ENCODE results near the gene CENPS.
"Not testable (repeated sequence)": the region's sequence is repeated elsewhere in the genome, so short reads cannot be mapped to it uniquely, and the experiment has no call there.

Gene CENPS

DNA sequence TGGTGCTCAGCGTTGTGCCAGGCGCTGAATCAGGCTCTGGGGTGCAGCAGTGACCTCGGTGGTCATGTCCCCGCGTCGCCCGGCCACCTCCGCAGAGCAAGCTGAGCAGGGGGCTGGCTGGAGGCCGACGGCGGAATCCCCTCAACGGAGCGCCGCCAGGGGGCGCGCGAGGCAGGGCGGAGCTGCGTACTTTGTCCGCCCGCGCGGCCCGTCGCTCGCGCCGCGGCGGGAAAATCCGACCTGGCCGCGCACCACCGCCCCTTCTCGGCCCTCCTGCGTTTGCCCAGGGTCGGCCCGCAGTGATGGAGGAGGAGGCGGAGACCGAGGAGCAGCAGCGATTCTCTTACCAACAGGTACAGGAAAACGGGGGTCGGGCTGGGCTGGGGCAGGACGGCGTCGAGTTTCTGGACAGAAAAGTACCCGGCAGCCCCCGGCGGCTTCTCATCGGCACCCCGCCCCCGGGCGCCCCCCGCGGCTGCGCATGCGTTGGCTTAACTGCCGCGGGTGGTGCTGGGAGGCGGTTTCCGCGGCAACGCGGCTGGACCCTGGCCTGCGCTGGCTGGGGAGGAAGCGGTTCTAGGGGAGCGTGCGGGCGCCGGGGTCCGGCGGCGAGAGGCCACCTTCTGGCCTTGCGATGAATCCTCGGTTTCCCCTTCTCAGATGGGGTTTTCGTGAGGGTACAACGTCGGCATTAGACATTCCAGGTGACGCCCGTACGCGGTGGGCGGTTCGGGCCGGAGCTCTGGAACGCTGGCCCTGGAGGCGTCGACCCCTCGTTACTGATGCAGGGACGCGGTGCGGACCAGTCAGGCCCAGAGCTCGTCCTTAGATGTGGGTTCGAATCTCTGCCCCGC, at the start of gene CENPS:
CENPS (plus strand) TSS at position 218 of the 854 bp plus-strand sequence; CDS start at position 303, 85 bp downstream.
- DNase-seq: peak; percentile 79

- peak; percentile 23 for DNase-seq
These were observed 49.5 kb upstream of the CENPS start for GRCh38 chr1:10380594-10381275.

DNA sequence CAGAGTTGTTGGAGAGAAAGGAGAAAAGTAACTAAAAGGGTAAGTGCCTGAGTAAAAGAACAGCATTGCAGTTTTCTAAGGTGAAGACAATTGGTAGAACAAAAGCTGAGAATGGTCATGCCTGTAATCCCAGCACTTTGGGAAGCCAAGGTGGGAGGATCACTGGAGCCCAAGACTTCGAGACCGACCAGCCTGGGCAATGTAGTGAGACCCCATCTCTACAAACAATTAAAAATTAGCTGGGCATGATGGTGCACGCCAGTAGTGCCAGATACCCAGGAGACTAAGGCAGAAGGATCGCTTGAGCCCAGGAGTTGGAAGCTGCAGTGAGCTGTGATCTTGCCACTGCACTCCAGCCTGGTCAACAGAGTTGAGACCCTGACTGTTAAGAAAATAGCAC, 46.6 kb upstream of the CENPS start:
- DNase-seq: no peak

DNA sequence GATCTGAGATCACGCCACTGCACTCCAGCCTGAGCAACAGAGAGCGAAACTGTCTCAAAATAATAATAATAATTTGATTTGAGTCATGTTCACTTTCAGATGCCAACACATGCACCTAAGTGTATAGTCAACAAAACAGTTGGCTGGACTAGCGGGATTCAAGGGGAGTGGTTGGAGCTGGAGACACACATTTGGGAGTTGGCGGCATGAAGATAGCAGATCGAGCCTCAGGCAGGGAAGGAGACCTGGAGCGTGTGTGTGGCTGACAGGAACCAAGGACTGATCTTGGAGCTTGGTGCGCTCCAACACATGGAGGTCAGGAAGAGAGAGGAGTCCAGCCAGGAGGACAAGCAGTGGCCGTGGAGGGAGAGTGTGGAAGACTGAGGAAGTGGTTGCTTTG, 46.0 kb upstream of the CENPS start:
- no peak for DNase-seq

GRCh38 chr1:10386761-10387676, 43.2 kb upstream of the CENPS start:
- DNase-seq: no peak

DNA sequence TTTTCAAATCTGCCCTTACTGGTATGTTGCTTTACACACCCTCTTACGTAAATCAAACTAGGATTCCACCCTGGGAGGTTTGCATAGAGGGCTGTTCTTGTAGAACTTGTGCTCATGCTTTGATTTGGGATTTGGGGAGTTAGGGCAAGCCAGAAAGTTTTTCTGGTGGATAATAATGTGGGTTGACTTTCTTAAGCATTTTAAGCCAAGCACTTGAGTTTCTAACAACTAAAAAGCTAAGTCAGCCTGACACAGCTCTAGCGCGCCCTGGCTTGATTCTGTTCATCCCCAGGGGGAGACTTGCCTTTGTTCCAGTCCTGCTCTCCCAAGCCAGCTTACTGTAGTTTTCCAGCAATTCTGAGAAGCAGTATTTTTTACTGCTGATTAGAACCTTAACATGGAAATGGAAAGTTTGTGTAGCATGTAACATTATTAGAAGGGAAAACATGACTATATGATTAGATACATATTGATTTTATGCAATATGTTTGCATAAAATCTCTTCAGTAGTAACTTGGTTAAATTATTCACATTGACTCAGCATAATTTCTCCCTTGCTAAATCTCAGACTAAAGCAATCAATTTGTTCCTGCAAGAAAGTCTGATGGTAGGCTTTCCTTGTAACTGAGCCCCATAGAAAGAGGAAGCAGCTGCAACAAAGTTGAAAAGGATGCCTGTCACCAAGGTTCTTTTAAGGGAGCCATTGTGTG, 42.4 kb upstream of the CENPS start:
- no peak for DNase-seq

- DNase-seq: no peak
These were observed 41.9 kb upstream of the CENPS start for GRCh38 chr1:10388387-10388715.

DNA sequence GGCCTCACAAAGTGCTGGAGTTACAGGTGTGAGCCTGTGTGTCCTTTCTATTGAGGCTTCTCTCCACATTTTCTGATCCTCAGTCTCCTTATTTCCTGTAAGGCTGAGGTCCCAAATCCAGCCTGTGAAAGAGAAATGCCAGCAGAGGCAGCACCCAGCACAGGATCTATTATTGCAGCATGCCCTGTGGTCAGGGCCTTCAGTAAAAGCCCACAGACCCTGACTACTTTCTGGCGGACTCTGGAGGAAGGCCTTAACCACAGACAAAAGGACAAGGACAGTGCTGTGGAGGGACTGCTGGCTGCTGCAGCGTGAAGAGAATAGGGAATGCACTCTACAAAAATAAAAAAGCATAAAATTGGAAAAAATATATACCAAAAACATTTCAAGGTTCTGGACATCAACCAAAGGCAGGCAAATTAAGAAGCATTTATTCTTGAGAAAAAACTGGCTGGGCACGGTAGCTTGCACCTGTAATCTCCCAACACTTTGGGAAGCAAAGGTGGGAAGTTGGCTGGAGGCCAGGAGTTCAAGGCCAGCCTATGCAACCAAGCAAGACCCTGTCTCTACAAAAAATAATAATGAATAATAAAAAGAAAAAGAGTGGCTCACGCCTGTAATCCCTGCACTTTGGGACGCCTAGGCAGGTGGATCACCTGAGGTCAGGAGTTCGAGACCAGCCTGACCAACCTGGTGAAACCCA, 40.8 kb upstream of the CENPS start:
- no peak for DNase-seq

DNA sequence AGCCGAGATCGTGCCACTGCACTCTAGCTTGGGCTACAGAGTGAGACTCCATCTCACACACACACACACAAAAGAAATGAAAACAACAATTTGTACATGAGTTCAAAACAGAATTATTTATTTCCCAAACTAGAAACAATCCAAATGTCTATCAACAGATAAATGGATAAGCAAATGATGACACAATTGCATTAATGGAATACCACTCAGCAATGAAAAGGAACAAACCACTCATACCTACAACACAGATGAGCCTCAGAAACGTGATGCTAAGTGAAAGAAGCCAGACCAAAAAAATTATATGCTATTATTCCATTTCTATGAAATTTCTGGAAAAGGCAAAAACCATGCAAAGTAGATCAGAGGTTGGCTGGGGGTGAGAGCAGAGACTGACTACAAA, 33.4 kb upstream of the CENPS start:
- DNase-seq: no peak

DNA sequence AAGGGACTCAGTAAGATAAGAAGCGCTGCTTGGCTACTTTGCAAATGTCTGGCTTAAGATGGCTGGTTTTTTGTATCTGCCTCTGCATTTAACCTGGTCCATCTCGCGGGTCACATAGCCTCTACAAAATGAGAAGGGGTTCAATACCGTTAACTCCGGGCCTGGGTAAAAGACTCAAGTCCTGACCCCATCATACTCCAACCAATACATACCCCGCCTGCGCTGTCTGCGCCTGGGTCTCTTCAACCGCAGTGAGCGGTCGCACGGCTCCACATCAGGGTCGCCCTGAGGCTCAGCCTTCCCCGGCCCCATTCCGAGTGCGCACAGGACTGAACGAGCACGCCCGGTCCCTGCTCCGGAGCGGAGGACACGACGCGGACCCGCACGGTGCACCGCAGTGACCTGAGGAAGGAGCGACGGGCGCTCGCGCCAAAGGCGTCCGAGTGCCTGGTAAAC, 31.9 kb upstream of the CENPS start:
- no peak for DNase-seq

GRCh38 chr1:10398734-10399443, 31.3 kb upstream of the CENPS start, which contains the start of gene PGD:
Gene PGD (plus strand): TSS chr1:10399064. CDS start chr1:10399118, 54 bp downstream.
- peak; percentile 84 for DNase-seq

- DNase-seq: peak; percentile 39
These were observed 30.7 kb upstream of the CENPS start for GRCh38 chr1:10399444-10399941.

- no peak for DNase-seq
These were observed 30.2 kb upstream of the CENPS start for GRCh38 chr1:10400013-10400412.

DNA sequence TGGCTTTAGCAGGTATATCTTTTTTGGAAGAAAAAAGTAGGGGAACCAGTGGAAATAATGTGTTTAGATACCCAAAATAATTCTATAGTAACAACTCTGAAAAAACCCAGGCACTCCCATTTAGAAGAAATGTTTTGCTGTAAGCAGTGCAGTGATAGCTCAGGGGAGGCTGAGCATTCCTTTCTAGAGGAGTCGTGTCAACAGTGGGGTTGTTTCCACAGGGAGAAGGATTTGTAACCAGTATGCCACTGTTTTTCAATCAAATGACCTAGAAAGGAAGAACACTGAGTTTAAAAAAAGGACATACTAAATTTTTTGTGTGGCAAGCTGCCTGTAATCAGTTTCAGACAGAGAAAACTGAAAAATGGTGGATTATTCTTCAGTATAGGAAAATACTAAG, 29.0 kb upstream of the CENPS start:
- peak; percentile 42 for DNase-seq

DNA sequence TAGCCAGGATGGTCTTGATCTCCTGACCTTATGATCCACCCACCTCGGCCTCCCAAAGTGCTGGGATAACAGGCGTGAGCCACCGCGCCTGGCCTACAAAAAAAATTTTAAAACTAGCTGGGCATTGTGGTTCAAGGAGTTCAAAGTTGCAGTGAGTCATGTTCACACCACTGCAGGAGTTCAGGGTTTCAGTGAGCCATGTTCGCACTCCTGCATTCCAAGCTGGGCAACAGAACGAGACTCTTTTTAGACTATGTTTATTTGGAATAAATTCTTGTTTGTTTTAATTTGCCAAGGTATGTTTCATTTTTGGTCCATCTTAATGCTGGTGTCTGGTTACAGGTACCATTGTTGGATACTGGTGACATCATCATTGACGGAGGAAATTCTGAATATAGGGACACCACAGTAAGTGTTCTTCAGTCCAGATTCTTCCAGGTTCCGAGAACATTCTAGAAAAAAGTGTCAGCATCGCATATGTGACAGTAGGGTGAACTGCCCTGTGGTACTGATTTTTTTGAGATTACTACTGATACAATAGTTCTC, 27.4 kb upstream of the CENPS start:
- no peak for DNase-seq

- no peak for DNase-seq
These were observed 23.0 kb upstream of the CENPS start for GRCh38 chr1:10407201-10407600.

- no peak for DNase-seq
These were observed 14.9 kb upstream of the CENPS start for GRCh38 chr1:10415211-10415930.

- not testable (repeated sequence) for DNase-seq
These were observed 14.3 kb upstream of the CENPS start for GRCh38 chr1:10415967-10416366.

GRCh38 chr1:10418741-10419140, 11.5 kb upstream of the CENPS start:
- not testable (repeated sequence) for DNase-seq

GRCh38 chr1:10419351-10419750, 10.9 kb upstream of the CENPS start:
- no peak for DNase-seq
